Fibroblast of skin of left quadriceps (primary cell): ENCODE data around the gene EAPP.
"Not testable (repeated sequence)": the region's sequence is repeated elsewhere in the genome, so short reads cannot be mapped to it uniquely, and the experiment has no call there.

Experiments used
- DNase-seq, 2 experiments: peaks; one replicate each; pipeline ENCODE4 v3.0.0-alpha.2; 2013; ENCODE audit warnings: low read depth in 2 of 2

EAPP gene

DNA sequence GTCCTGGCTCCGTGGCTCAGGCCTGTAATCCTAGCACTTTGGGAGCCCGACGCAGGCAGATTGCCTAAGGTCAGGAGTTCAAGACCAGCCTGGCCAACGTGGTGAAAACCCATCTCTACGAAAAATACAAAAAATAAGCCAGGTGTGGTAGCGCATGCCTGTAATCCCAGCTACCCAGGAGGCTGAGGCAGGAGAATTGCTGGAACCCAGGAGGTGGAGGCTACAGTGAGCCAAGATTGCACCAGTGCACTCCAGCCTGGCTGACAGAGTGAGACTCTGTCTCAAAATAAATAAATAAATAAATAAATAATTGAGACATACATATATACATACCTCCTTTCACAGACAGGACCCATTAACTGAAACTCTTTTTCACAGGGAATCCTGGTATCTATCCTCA, 1.4 kb downstream of the EAPP start:
- DNase-seq: not testable (repeated sequence)

DNA sequence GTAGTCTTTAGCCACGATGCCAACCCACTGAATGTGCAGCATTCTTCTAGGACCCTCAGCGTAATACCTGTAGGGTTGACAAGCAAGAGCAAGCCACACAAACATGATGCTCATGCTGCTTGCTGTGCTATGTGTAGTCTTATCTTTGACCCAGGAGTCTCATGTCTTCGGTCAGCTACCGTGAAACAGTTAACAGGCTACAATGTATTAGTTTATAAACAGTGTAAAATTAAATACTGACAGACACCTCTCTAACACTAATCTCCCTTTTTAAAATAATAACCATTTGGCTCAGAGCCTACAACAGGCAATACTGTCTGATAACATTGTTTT, 1.9 kb downstream of the EAPP start:
- no peak for DNase-seq

DNA sequence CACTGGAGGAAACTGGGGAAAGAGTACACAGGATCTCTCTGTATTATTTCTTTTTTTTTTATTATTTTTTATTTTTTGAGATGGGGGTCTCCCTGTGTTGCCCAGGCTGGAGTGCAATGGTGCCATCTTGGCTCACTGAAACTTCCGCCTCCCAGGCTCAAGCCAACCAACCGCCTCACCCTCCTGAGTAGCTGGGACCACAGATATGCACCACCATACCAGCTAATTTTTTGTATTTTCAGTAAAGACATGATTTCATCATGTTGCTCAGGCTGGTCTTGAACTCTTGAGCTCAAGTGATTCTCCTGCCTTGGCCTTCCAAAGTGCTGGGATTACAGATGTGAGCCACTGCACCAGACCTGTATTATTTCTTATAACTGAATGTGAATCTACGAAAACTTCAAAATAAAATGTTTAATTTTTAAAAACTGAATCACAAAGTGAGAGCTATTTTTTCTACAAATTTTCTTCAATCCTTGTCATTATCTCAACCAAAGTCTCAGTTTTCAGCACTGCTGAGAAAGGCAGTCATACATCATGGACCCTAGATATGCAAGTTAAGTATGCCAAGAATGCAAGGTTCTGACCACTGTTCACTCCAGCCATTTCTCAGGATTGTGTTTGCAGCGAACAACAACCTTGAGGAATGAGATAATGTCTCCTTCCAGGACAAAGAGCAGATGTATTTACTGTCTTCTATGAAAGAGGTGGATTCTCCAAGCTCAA, 2.4 kb downstream of the EAPP start:
- peak in 1 of 2 experiments; percentile 23 for DNase-seq

DNA sequence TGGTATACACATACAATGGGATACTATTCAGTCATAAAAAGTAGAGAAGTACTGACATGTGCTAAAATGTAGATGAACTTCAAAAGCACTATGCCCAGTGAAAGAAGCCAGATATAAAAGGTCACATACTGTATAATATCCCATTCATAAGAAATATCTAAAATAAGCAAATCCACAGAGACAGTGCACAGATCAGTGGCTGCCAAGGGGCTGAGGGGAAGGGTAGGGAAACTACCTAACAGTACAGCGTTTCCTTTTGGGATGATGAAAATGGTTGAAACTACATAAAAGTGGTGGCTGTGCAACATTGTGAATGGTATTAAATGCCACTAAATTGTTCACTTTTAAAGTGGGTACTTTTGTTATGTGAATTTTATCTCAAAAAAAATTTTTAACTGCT, 11.9 kb downstream of the EAPP start:
- DNase-seq: no peak

DNA sequence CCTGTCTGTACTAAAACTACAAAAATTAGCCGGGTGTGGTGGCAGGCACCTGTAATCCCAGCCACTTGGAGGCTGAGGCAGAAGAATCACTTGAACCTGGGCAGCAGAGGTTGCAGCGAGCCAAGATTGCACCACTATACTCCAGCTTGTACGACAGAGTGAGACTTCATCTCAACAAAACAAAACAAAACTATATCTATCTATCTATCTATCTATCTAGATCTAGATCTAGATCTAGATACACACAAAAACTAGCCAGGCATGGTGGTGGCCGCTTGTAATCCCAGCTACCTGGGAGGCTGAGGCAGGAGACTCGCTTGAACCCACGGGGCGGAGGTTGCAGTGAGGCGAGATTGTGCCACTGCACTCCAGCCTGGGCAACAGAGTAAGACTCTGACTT, 15.3 kb downstream of the EAPP start:
- not testable (repeated sequence) for DNase-seq

DNA sequence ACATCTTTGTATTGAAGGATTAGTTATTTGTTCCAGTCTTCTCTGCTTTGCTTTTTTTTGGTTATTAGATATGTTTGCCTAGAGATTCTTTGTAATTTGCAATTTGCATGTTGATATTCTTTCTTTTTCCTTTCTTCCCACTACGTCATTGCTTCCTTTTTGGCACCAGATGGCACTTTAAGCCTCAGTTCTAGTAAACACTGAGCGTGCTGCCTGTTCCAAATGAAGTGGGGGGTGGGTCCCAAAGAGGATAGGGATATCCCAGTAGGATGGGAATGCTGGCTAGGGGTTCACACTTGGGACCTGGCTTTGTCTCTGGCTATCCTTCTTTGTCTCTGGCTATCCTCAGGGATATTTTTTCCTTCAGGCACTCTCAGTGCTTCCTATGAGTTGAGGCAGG, 17.0 kb downstream of the EAPP start:
- DNase-seq: no peak

DNA sequence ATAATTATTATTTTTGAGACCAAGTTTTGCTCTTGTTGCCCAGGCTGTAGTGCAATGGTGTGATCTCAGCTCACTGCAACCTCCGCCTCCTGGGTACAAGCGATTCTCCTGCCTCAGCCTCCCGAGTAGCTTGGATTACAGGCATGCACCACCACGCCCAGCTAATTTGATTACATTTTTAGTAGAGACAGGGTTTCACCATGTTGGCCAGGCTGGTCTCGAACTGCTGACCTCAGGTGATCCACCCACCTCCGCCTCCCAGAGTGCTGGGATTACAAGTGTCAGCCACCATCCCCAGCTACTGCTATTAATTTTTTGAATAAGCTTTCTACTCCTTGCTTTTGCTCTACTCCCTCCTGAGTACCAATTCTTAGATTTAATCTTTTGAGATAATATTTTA, 18.4 kb downstream of the EAPP start:
- DNase-seq: not testable (repeated sequence)

DNA sequence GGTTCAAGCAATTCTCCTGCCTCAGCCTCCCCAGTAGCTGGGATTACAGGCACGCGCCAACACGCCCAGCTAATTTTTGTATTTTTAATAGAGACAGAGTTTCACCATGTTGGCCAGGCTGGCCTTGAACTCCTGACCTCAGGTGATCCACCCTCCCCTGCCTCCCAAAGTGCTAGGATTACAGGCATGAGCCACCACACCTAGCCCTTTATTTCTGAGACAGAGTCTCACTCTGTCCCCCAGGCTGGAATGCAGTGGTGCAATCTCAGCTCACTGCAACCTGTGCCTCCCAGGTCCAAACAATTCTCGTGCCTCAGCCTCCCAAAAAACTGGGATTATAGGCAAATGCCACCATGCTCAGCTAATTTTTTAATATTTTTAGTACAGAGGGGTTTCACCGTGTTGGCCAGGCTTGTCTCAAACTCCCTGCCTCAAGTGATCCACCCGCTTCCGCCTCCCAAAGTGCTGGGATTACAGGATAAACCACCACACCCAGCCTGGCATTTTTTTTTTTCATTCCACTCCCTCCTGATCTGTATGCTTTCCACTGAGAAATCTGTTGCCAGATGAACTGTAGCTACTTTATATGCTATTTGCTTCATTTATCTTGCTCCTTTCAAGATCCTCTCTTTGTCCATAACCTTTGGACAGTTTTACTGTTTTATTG, 19.1 kb downstream of the EAPP start:
- DNase-seq: not testable (repeated sequence)

DNA sequence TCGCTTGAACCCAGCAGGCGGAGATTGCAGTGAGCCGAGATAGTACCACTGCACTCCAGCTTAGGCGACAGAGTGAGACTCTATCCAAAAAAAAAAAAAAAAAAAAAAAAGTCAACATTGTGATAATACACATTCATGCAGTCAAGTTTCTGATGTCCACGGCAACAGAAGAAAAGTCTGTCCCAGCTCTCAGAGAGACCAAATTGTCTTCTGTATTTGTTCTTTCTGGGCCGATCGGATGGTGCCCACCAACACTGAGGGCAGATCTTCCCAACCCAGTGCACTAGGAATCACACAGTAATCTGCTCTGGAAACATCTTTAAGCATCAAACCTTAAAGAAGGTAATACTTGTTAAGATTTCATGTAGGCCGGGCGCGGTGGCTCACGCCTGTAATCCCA, 31.6 kb downstream of the EAPP start:
- no peak for DNase-seq

DNA sequence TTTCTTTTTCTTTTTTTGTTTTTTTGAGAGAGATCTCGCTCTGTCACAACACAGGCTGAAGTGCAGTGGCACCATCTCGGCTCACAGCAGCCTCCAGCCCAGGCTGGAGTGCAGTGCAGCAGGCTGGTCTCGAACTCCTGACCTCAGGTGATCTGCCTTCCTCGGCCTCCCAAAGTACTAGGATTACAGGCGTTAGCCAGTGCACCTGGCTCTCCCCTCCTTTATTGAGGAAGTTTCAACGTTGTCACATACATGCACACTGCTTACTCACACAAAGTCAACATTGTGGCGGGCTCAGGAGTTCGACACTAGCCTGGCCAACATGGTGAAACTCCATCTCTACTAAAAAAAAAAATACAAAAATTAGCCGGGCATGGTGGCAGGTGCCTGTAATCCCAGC, 32.0 kb downstream of the EAPP start:
- DNase-seq: no peak

DNA sequence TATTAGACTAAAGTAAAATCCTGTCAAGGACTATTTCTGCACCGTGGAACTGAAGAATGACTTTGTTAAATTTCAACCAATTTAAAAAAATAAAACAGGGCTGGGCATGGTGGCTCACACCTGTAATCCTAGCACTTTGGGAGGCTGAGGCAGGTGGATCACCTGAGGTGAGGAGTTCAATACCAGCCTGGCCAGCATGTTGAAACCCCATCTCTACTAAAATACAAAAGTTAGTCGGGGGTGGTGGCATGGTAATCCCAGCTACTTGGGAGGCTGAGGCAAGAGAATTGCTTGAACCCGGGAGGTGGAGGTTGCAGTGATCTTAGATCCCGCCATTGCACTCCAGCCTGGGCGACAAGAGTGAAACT, 34.4 kb downstream of the EAPP start:
- not testable (repeated sequence) for DNase-seq

DNA sequence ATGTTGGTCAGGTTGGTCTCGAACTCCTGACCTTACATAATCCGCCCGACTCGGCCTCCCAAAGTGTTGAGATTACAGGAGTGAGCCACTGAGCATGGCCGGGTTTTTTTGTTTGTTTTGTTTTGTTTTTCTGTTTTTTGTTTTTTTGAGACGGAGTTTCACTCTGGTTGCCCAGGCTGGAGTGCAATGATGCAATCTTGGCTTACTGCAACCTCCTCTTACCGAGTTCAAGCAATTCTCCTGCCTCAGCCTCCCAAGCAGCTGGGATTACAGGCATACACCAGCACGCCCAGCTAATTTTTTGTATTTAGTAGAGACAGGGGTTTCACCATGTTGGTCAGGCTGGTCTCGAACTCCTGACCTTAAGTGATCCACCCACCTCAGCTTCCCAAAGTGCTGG, 35.5 kb downstream of the EAPP start:
- DNase-seq: not testable (repeated sequence)

DNA sequence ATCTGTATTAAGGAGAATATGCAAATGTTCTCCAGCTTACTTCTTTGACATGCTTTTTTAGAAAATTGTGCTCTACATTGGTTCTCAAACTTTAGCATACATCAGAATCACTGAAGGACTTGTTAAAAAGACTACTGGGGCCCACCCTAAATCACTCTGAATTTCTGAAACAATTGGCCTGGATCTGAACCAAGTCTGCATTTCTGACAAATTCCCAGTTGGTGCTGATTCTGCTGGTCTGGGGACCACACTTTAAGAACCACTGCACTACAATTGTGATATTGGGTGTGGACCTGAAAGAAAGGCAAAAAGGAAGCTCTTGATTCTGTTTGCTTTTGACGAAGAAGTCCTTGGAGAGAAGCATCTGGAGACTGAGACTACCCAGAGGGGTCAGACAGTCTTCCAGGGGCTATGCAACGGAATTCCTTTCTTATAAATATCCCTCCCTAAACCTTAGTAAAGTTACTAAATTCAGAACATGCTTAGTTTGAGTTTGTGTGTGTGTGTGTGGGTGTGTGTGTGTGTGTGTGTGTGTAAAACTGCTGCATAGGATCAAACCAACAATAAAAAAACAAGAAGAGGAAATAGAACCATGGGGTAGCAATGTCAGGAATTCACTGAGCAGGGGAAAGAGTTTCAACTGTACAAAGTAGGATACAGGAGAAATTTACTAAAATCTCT, 36.8 kb downstream of the EAPP start:
- DNase-seq: peak in 1 of 2 experiments; percentile 37

DNA sequence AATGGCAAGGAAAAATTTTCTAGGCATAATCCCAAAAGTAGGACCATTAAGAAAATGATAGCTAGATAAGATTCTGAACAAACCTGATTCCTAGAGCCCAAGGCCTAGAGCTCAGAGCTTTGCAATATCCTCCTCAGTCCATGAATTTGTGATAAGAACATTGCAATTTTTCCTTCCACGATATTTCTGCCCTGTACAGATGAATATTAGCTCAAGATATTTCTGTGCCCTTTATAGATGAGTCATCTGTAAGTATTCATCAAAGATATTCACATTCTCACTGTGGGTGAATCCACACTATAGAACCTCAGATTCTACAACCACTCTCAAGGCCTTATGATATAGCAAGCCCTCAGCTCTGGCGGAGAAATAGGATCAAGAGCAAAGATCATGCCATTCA, 37.5 kb downstream of the EAPP start:
- no peak for DNase-seq

DNA sequence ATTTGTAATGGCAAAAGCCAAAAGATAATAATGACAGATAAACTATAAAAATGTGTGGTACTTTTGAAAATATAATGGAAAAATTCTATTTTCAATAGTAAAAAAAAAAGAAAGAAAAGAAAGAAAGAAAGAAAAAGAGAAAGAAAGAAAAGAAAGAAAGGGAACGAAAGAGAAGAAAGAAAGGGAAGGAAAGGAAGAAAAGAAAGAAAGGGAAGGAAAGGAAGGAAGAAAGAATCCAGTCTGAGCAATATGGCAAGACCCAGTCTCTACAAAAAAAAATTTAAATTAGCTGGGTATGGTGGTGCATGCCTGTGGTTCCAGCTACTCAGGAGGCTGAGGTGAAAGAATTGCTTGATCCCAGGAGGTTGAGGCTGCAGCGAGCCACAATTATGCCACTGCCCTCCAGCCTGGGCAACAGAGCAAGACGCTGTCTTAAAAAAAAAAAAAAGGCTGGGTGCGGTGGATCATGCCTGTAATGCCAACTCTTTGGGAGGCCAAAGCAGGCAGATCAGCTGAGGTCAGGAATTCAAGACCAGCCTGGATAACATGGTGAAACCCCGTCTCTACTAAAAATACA, 38.4 kb downstream of the EAPP start:
- no peak for DNase-seq

DNA sequence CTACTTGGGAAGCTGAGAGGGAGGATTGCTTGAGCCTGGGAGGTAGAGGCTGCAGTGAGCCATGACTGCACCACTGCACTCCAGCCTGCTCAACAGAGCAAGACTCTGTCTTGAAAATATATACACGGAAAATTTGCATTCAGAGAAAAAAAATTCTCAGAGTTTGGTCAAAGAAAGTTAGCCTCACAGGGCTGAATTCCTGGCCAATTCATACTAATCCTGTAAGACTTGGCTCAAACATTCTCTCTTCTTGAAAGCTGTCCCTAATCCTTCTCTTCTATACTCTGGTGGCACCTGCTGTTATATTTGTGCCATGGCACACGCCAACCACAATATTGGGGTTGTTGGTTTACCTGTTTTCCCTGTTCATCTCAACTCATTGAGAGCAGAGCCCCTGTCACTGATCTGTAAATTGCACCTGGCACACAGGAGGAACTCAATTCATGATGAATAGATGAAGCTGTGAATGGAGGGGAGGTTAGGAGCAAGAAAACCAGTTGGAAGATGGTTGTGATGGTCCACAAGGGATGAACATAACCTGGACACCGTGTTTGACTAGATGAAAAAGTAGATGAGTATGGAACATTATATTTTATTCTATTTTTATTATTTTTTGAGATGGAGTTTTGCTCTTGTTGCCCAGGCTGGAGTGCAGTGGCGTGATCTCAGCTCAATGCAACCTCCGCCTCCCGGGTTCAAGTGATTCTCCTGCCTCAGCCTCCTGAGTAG, 40.7 kb downstream of the EAPP start:
- DNase-seq: no peak

DNA sequence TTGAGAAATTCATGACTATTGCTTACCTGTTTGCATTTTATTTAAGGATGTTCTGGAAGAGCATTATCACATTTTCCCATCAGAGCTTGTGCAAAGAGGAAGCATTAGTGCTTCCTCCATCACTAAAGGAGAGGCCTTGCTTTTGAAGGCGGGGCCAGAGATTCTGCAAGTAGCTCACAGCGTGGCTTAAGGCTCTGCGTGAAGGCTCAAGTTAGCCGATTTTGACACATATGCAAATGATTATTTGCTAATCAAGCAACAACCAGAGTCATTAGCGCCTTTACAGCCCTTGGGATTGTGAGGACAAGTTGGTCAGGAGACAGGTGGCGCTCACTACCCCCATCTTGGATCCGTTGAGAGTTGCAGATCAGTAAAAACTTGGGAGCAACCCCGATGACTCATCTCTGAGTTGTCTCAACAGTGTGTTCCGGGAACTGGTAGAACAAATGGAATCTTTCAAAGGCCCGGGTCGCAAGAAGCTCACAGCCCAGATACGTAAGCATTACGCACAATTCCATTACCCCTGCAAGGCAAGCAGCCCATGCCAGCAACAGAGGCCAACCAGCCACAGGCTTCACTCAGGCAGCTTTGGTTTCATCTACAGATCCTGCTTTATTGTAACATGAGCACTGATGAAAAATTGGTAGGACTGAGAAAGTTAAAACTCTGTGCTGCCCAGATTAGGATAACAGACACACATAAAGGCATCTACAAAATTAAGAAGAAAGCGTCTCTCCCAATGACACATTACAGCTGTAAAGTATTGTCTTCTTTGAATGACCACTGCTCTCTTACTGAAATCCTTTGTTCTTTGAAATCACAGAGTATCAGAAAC, 42.6 kb downstream of the EAPP start:
- peak; percentile 93 to 94 for DNase-seq

DNA sequence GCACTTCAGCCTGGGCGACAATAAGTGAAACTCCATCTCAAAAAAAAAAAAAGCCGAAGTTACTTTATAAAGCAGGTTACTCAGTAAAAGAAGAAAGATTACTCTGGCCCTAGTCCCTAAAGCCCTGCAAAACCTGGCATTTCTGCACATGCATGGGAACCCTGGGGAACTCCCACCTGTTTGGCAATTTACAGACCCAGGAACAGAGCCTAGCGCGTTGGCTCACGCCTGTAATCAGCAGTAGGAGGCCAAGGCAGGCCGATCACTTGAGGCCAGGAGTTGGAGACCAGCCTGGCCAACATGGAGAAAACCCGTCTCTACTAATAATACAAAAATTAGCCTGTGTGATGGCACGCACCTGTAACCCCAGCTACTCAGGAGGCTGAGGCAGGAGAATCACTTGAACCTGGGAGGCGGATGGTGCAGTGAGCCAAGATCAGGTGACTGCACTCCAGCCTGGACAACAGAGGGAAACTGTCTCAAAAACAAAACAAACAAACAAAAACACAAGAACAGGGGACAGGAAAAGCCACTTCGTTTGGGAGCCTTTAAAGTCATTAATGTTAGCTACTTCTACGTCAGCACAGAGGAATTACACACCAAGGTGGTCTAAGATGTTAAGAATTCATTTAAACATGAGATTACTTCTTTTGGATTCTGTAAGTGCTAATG, 43.4 kb downstream of the EAPP start:
- DNase-seq: no peak

DNA sequence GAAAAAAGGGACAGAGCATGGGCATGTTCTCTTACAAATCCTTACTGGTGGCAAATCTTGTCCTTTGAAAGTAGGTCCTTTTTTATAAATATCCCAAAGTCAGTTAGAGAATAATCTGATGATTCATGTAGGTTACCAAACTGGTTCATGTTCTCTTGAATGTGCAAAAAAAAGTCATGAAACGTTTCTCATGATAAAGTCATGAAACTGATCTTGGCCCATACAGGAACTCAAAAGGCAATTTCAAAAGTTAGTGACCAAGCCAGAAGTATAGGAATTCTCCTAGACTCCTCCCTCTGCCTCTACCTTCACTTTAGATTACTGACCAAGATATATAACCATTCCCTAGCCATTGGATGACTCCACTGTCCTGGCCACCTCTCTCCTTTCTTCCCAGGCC, 50.2 kb downstream of the EAPP start:
- no peak for DNase-seq

DNA sequence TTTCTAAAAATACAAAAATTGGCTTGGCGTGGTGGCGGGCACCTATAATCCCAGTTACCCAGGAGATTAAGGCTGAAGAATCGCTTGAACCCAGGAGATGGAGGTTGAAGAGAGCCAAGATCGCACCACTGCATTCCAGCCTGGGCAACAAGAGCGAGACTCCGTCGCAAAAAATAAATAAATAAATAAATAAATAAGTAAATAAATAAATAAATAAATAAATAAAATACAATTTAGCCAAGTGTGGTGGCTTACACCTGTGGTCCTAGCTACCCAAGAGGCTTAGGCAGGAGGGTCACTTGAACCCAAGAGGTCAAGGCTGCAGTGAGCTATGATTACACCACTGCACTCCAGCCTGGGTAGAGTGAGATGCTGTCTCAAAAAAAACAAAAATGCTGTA, 51.0 kb downstream of the EAPP start:
- no peak for DNase-seq

DNA sequence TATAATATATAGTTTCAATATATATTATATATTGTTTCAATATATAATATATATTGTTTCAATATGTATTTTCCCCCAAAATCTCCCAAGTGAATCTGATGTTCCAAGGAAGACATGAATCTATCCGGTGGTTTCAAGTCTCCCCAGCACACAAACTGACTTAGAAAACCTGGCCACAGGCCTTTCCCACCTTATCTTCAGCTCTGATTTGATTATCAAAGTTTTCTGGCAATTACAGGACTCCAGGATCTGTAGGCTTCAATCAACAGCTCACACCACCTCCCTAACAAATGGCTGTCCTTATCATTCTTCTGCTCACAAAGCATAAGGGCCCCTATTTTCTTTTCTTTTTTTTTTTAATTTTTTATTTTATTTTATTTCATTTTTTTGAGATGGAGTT, 54.8 kb downstream of the EAPP start:
- no peak for DNase-seq
